Body of pancreas (tissue), 4 donors: ENCODE measurements around the gene PLPPR3. TPM values are rescaled to one million over a fixed set of nuclear protein-coding genes. Genes with fewer than 3 reads are reported as not detected.

ENCODE experiments used
- ATAC-seq: fragments of 150-250 bp; one replicate; pipeline ENCODE4 v1.9.1; 2016
- DNase-seq, 4 donors: peaks; one replicate each; pipeline ENCODE4 v3.0.0-alpha.2; 2019
- H3K27ac ChIP-seq, 4 donors: fragments of 200-600 bp; sonication (generic); 1 replicate in 3 of 4; 2 replicates in 1 of 4; pipeline versions ENCODE4 v1.5.1 to v1.6.1; 2016 to 2019; ENCODE audit warnings: mild to moderate bottlenecking in 1 of 4, mixed read lengths in 1 of 4, moderate library complexity in 1 of 4
- H3K27me3 ChIP-seq, 2 donors: fragments of 200-600 bp; sonication (generic); one replicate each; pipeline ENCODE4 v1.6.0; 2016; ENCODE audit warnings: mild to moderate bottlenecking in 1 of 2
- H3K36me3 ChIP-seq, 2 donors: fragments of 200-600 bp; sonication (generic); replicated peaks in 1 of 2; 2 replicates each; pipeline ENCODE4 v1.5.1; 2016; ENCODE audit warnings: low read depth in 2 of 2; ENCODE audit not compliant: insufficient read depth in 1 of 2
- H3K4me1 ChIP-seq: fragments of 200-600 bp; sonication (generic); one replicate; pipeline ENCODE4 v1.6.0; 2016
- H3K4me3 ChIP-seq, 2 donors: fragments of 200-600 bp; sonication (generic); 1 replicate in 1 of 2; 2 replicates in 1 of 2; pipeline ENCODE4 v1.5.1; 2016 to 2019
- H3K9me3 ChIP-seq, 3 donors: fragments of 200-600 bp; sonication (generic); 1 replicate in 2 of 3; 2 replicates in 1 of 3; pipeline ENCODE4 v1.5.1; 2016
- CTCF ChIP-seq, 7 experiments: fragments of 450-650 bp in 4 of 7; fragments of 200-600 bp in 3 of 7; sonication (generic) in 3 of 7; IDR thresholded peaks; one replicate each; pipeline ENCODE4 v1.5.1; 2016 to 2019; ENCODE audit warnings: antibody characterized with exemption in 7 of 7
- POLR2A ChIP-seq, 3 donors: fragments of 450-650 bp; IDR thresholded peaks; one replicate each; pipeline ENCODE4 v1.6.1; 2016; ENCODE audit warnings: antibody characterized with exemption in 3 of 3, mild to moderate bottlenecking in 2 of 3
- WGBS, 2 donors: methylation state at CpG; one replicate each; pipeline ENCODE4 v1.1.5; 2017; 5-methylcytosine and 5-hydroxymethylcytosine counted together
- intact Hi-C: fragments of 100-400 bp; cut with DNase I; formaldehyde crosslinking; loops from one replicate; pipeline ENCODE4 v1.15.1; 2023
- total RNA-seq, 2 donors: library from RNA; depleted of rRNA; stranded (reverse); fragments of >200 nt; gene quantifications; one replicate each; pipeline ENCODE4 v1.1.0, GENCODE V29; 2016

Gene PLPPR3
- total RNA-seq, 2 donors from 2014 or later, result not detected

- Histone ChIP-seq H3K9me3 (no peaks in the 10 kb centered on the region), H3K27me3 (no peaks in the 10 kb centered on the region), H3K36me3 (no peaks in the 10 kb centered on the region), H3K27ac (peak overlapping the region in 3 of 4 donors; percentile 68 to 89 (median 87)), H3K4me3 (no peak overlapping the region), H3K4me1 (peaks cover 15% of the 10 kb centered on the region)
- 49 to 69% methylated on average over 6 to 13 of the region's 13 CpGs for WGBS, 2 donors
- DNase-seq (peak in 2 of 4 donors; percentile 59 to 73), ATAC-seq (peak; percentile 52)
- intact Hi-C loops, result no loop called here
- TF ChIP-seq POLR2A (IDR thresholded peaks at IDR 0.05), result peak in 1 of 3 donors; percentile 18
- peak in 2 of 7 experiments; percentile 17 to 21 for TF ChIP-seq CTCF (IDR thresholded peaks at IDR 0.05)
Observed at GRCh38 chr19:784541-784940, 37.2 kb downstream of the PLPPR3 start.

- H3K27ac ChIP-seq, result peak overlapping the region; percentile 23 to 89 (median 78)
- H3K4me3 ChIP-seq, result no peak overlapping the region
- no peaks in the 10 kb centered on the region for H3K27me3 ChIP-seq
- no peaks in the 10 kb centered on the region for H3K36me3 ChIP-seq
- peak in 1 of 4 donors; percentile 58 for DNase-seq
- peaks cover 15% of the 10 kb centered on the region for H3K4me1 ChIP-seq
- 28 to 38% methylated on average over 24 to 30 of the region's 30 CpGs for WGBS, 2 donors
- intact Hi-C loops, result no loop called here
- H3K9me3 ChIP-seq, result no peaks in the 10 kb centered on the region
- TF ChIP-seq POLR2A (IDR thresholded peaks at IDR 0.05), result no peak
- TF ChIP-seq CTCF (IDR thresholded peaks at IDR 0.05), result no peak
- ATAC-seq, result peak; percentile 41
Observed at GRCh38 chr19:782878-783668, 38.7 kb downstream of the PLPPR3 start.

- intact Hi-C loops, result no loop called here
- DNase-seq (peak in 3 of 4 donors; percentile 58 to 72 (median 66)), ATAC-seq (peak; percentile 82)
- no peak overlapping the region for H3K4me3 ChIP-seq
- peaks cover 15% of the 10 kb centered on the region for H3K4me1 ChIP-seq
- no peak for TF ChIP-seq CTCF (IDR thresholded peaks at IDR 0.05)
- TF ChIP-seq POLR2A (IDR thresholded peaks at IDR 0.05), result peak; percentile 46 to 79 (median 64)
- H3K27me3 ChIP-seq, result no peaks in the 10 kb centered on the region
- no peaks in the 10 kb centered on the region for H3K36me3 ChIP-seq
- peak overlapping the region; percentile 62 to 89 (median 78) for H3K27ac ChIP-seq
- WGBS, 2 donors, result 14 to 28% methylated on average over 18 to 29 of the region's 29 CpGs
- no peaks in the 10 kb centered on the region for H3K9me3 ChIP-seq
Observed at GRCh38 chr19:782185-782877, 39.4 kb downstream of the PLPPR3 start.

- no peaks in the 10 kb centered on the region for H3K36me3 ChIP-seq
- no peak overlapping the region for H3K4me3 ChIP-seq
- H3K27ac ChIP-seq, result peak overlapping the region; percentile 62 to 89 (median 78)
- H3K4me1 ChIP-seq, result peaks cover 15% of the 10 kb centered on the region
- 75 to 84% methylated on average over 4 to 17 of the region's 19 CpGs for WGBS, 2 donors
- DNase-seq (no peak), ATAC-seq (no peak)
- no peak for TF ChIP-seq POLR2A (IDR thresholded peaks at IDR 0.05)
- no peak for TF ChIP-seq CTCF (IDR thresholded peaks at IDR 0.05)
- H3K27me3 ChIP-seq, result no peaks in the 10 kb centered on the region
- H3K9me3 ChIP-seq, result no peaks in the 10 kb centered on the region
- intact Hi-C loops, result no loop called here
Observed at GRCh38 chr19:781800-782184, 40.0 kb downstream of the PLPPR3 start.
